Loucy (cell line): ENCODE measurements around the gene TBC1D8.

Experiments
- H2AFZ ChIP-seq: fragments of 200-600 bp; sonication (generic); 2 replicates; pipeline ENCODE4 v1.6.0; 2016; ENCODE audit warnings: antibody characterized with exemption, mild to moderate bottlenecking, low read length, moderate library complexity
- H3F3A ChIP-seq: fragments of 200-600 bp; 2 replicates; pipeline ENCODE4 v1.6.0; 2016; ENCODE audit warnings: antibody characterized with exemption, low read depth, mild to moderate bottlenecking
- H3K27me3 ChIP-seq: fragments of 200-600 bp; sonication (generic); 2 replicates; pipeline ENCODE4 v1.6.1; 2014; ENCODE audit warnings: low read length, mild to moderate bottlenecking; ENCODE audit not compliant: insufficient read depth, poor library complexity, severe bottlenecking
- H3K36me3 ChIP-seq: fragments of 200-600 bp; sonication (generic); 2 replicates; pipeline ENCODE4 v1.6.1; 2016; ENCODE audit warnings: low read length; ENCODE audit not compliant: insufficient read depth
- H3K4me1 ChIP-seq: fragments of 200-600 bp; sonication (generic); 2 replicates; pipeline ENCODE4 v1.5.1; 2014; ENCODE audit warnings: low read length, mild to moderate bottlenecking; ENCODE audit not compliant: insufficient read depth, poor library complexity, severe bottlenecking
- H3K4me2 ChIP-seq: fragments of 200-600 bp; sonication (generic); 2 replicates; pipeline ENCODE4 v1.6.0; 2014; ENCODE audit warnings: antibody characterized with exemption, low read length, low read depth, mild to moderate bottlenecking; ENCODE audit not compliant: poor library complexity, severe bottlenecking
- H3K4me3 ChIP-seq: fragments of 200-600 bp; sonication (generic); 2 replicates; pipeline ENCODE4 v1.5.1; 2014; ENCODE audit warnings: low read length, mild to moderate bottlenecking, mixed read lengths; ENCODE audit not compliant: poor library complexity, severe bottlenecking
- H3K79me2 ChIP-seq: fragments of 200-600 bp; sonication (generic); 2 replicates; pipeline ENCODE4 v1.6.1; 2014; ENCODE audit warnings: low read length; ENCODE audit not compliant: insufficient read depth
- H3K9ac ChIP-seq: fragments of 200-600 bp; sonication (generic); 2 replicates; pipeline ENCODE4 v1.6.0; 2014; ENCODE audit warnings: mild to moderate bottlenecking, low read depth, low read length, moderate library complexity; ENCODE audit not compliant: poor library complexity, severe bottlenecking
- H3K9me2 ChIP-seq: fragments of 200-600 bp; sonication (generic); replicated peaks from 2 replicates; pipeline ENCODE4 v1.6.1; 2016; ENCODE audit warnings: low read depth, low read length, mixed read lengths
- H3K9me3 ChIP-seq: fragments of 200-600 bp; sonication (generic); 2 replicates; pipeline ENCODE4 v1.6.1; 2014; ENCODE audit warnings: mild to moderate bottlenecking, antibody characterized with exemption, low read length, low read depth; ENCODE audit not compliant: insufficient read depth
- H4K20me1 ChIP-seq: fragments of 200-600 bp; sonication (generic); 2 replicates; pipeline ENCODE4 v1.6.0; 2014; ENCODE audit warnings: antibody characterized with exemption, low read length, mild to moderate bottlenecking; ENCODE audit not compliant: insufficient read depth, poor library complexity, severe bottlenecking
- CTCF ChIP-seq: fragments of 200-600 bp; sonication (generic); conservative IDR thresholded peaks from 2 replicates; pipeline ENCODE4 v1.5.1; 2014; ENCODE audit warnings: mild to moderate bottlenecking, antibody characterized with exemption, low read length
- EZH2phosphoT487 ChIP-seq: fragments of 200-600 bp; IDR thresholded peaks from 2 replicates; pipeline ENCODE4 v1.6.1; 2018; ENCODE audit warnings: antibody characterized with exemption, mild to moderate bottlenecking, moderate library complexity, borderline replicate concordance

Gene TBC1D8

GRCh38 chr2:101151859-101152271, 683 bp upstream of the TBC1D8 start:
- Histone ChIP-seq H3K36me3 (no peaks in the 10 kb centered on the region), H3K27me3 (peaks cover 35% of the 10 kb centered on the region), H2AFZ (peak overlapping the region; percentile 89), H3K4me2 (peak overlapping the region; percentile 81), H3K4me3 (peak overlapping the region; percentile 71), H3F3A (no peaks in the 10 kb centered on the region), H3K9ac (peak overlapping the region; percentile 70), H3K9me3 (no peaks in the 10 kb centered on the region), H3K79me2 (no peaks in the 10 kb centered on the region), H4K20me1 (no peaks in the 10 kb centered on the region), H3K9me2 (no peaks in the 10 kb centered on the region), H3K4me1 (peaks cover 13% of the 10 kb centered on the region)
- TF ChIP-seq EZH2phosphoT487 (no peak), CTCF (no peak)

GRCh38 chr2:101150306-101151145, 656 bp downstream of the TBC1D8 start:
- H3K79me2 ChIP-seq = no peaks in the 10 kb centered on the region
- no peaks in the 10 kb centered on the region for H3K9me3 ChIP-seq
- no peak for TF ChIP-seq CTCF
- TF ChIP-seq EZH2phosphoT487 = no peak
- peaks cover 35% of the 10 kb centered on the region for H3K27me3 ChIP-seq
- no peaks in the 10 kb centered on the region for H3K9me2 ChIP-seq
- no peaks in the 10 kb centered on the region for H3F3A ChIP-seq
- no peaks in the 10 kb centered on the region for H4K20me1 ChIP-seq
- no peak overlapping the region for H3K9ac ChIP-seq
- no peak overlapping the region for H2AFZ ChIP-seq
- peaks cover 13% of the 10 kb centered on the region for H3K4me1 ChIP-seq
- peak overlapping the region; percentile 49 for H3K4me2 ChIP-seq
- H3K4me3 ChIP-seq = peak overlapping the region; percentile 66
- H3K36me3 ChIP-seq = no peaks in the 10 kb centered on the region

GRCh38 chr2:101149241-101150192, 1.7 kb downstream of the TBC1D8 start:
- H4K20me1 ChIP-seq = no peaks in the 10 kb centered on the region

More at GRCh38 chr2:101149241-101150192, 1.7 kb downstream of the TBC1D8 start:
- no peaks in the 10 kb centered on the region for H3K9me2 ChIP-seq
- H3K36me3 ChIP-seq = no peaks in the 10 kb centered on the region
- H3K79me2 ChIP-seq = no peaks in the 10 kb centered on the region
- H3F3A ChIP-seq = no peaks in the 10 kb centered on the region
- H3K27me3 ChIP-seq = peaks cover 35% of the 10 kb centered on the region
- TF ChIP-seq EZH2phosphoT487 (no peak), CTCF (no peak)
- H3K9ac ChIP-seq = no peak overlapping the region
- H3K9me3 ChIP-seq = no peaks in the 10 kb centered on the region
- H3K4me3 ChIP-seq = no peak overlapping the region
- no peak overlapping the region for H3K4me2 ChIP-seq
- peaks cover 13% of the 10 kb centered on the region for H3K4me1 ChIP-seq
- H2AFZ ChIP-seq = no peak overlapping the region
